ENCODE data around the gene MEIOB. TPM values are rescaled to one million over a fixed set of nuclear protein-coding genes. Genes with fewer than 3 reads are reported as not detected.

Gene MEIOB
- total RNA-seq, 1 experiment from 2014 or later = not detected

- Histone ChIP-seq H3K9me2 (replicated peaks; ENCODE audit: low read length) (no peaks in the 10 kb centered on the region), H3F3A (ENCODE audit: low read length, unreplicated experiment) (no peaks in the 10 kb centered on the region), H4K20me1 (ENCODE audit: low read length) (no peaks in the 10 kb centered on the region), H3K9me3 (ENCODE audit: low read length) (no peaks in the 10 kb centered on the region), H3K27ac (ENCODE audit: low read length) (no peak overlapping the region), H3K79me2 (ENCODE audit: low read length) (no peaks in the 10 kb centered on the region), H3K27me3 (ENCODE audit: low read length) (no peaks in the 10 kb centered on the region), H2AFZ (ENCODE audit: low read length) (no peak overlapping the region), H3K4me1 (ENCODE audit: insufficient read depth, low read length) (no peaks in the 10 kb centered on the region), H3K4me3 (ENCODE audit: low read length) (no peak overlapping the region), H3K9ac (ENCODE audit: low read length) (no peak overlapping the region), H3K4me2 (ENCODE audit: low read length) (no peak overlapping the region), H3K36me3 (ENCODE audit: low read depth, low read length) (no peaks in the 10 kb centered on the region)
- CTCF ChIA-PET = no interaction called here
- intact Hi-C loops (cut with micrococcal nuclease) = no loop called here
- POLR2A ChIA-PET (ENCODE audit: unreplicated experiment) = no interaction called here
- no peak for DNase-seq
- no peak for TF ChIP-seq CTCF (conservative IDR thresholded peaks at IDR 0.05; ENCODE audit: low read depth, low read length)
- TF ChIP-seq EZH2phosphoT487 (IDR thresholded peaks at IDR 0.05; ENCODE audit: borderline replicate concordance, low read length) = no peak
- BruUV-seq (replicated peaks) = no TSS peak
- no peak for ATAC-seq
Observed at GRCh38 chr16:1845985-1846384, 26.0 kb downstream of the MEIOB start.

- no peaks in the 10 kb centered on the region for H3K27me3 ChIP-seq (ENCODE audit: low read length)
- H3F3A ChIP-seq (ENCODE audit: low read length, unreplicated experiment) = no peaks in the 10 kb centered on the region
- H3K4me3 ChIP-seq (ENCODE audit: low read length) = no peak overlapping the region
- POLR2A ChIA-PET (ENCODE audit: unreplicated experiment) = no interaction called here
- TF ChIP-seq CTCF (conservative IDR thresholded peaks at IDR 0.05; ENCODE audit: low read depth, low read length) (no peak), EZH2phosphoT487 (IDR thresholded peaks at IDR 0.05; ENCODE audit: borderline replicate concordance, low read length) (no peak), EZH2 (IDR thresholded peaks at IDR 0.05; ENCODE audit: low read length, unreplicated experiment) (no peak)
- no peaks in the 10 kb centered on the region for H3K79me2 ChIP-seq (ENCODE audit: low read length)
- CTCF ChIA-PET = no interaction called here
- H3K36me3 ChIP-seq (ENCODE audit: low read depth, low read length) = no peaks in the 10 kb centered on the region
- 0 out of 2 replicates have a peak overlapping the region, but pooled peaks have one; percentile 12 for H3K27ac ChIP-seq (ENCODE audit: low read length)
- H3K9ac ChIP-seq (ENCODE audit: low read length) = no peak overlapping the region
- ATAC-seq (peak; percentile 59), DNase-seq (no peak)
- no peaks in the 10 kb centered on the region for H3K9me2 ChIP-seq (replicated peaks; ENCODE audit: low read length)
- H3K9me3 ChIP-seq (ENCODE audit: low read length) = no peaks in the 10 kb centered on the region
- H2AFZ ChIP-seq (ENCODE audit: low read length) = no peak overlapping the region
- H3K4me2 ChIP-seq (ENCODE audit: low read length) = no peak overlapping the region
- intact Hi-C loops (cut with micrococcal nuclease) = no loop called here
- no TSS peak for BruUV-seq (replicated peaks)
- no peaks in the 10 kb centered on the region for H3K4me1 ChIP-seq (ENCODE audit: insufficient read depth, low read length)
- H4K20me1 ChIP-seq (ENCODE audit: low read length) = no peaks in the 10 kb centered on the region
Observed at GRCh38 chr16:1839554-1839953, 32.4 kb downstream of the MEIOB start.

- Histone ChIP-seq H3F3A (ENCODE audit: low read length, unreplicated experiment) (no peaks in the 10 kb centered on the region), H4K20me1 (ENCODE audit: low read length) (peaks cover 7% of the 10 kb centered on the region; the same call in 1 of the 2 replicates), H3K9me2 (replicated peaks; ENCODE audit: low read length) (no peaks in the 10 kb centered on the region), H2AFZ (ENCODE audit: low read length) (no peak overlapping the region), H3K9ac (ENCODE audit: low read length) (no peak overlapping the region), H3K27ac (ENCODE audit: low read length) (no peak overlapping the region), H3K9me3 (ENCODE audit: low read length) (no peaks in the 10 kb centered on the region), H3K4me3 (ENCODE audit: low read length) (no peak overlapping the region), H3K27me3 (ENCODE audit: low read length) (no peaks in the 10 kb centered on the region), H3K36me3 (ENCODE audit: low read depth, low read length) (no peaks in the 10 kb centered on the region), H3K79me2 (ENCODE audit: low read length) (peaks cover 20% of the 10 kb centered on the region), H3K4me2 (ENCODE audit: low read length) (no peak overlapping the region), H3K4me1 (ENCODE audit: insufficient read depth, low read length) (peaks cover 6% of the 10 kb centered on the region)
- CTCF ChIA-PET = no interaction called here
- DNase-seq = no peak
- ATAC-seq = no peak
- TF ChIP-seq EZH2 (IDR thresholded peaks at IDR 0.05; ENCODE audit: low read length, unreplicated experiment) (no peak), CTCF (conservative IDR thresholded peaks at IDR 0.05; ENCODE audit: low read depth, low read length) (no peak), EZH2phosphoT487 (IDR thresholded peaks at IDR 0.05; ENCODE audit: borderline replicate concordance, low read length) (no peak)
- POLR2A ChIA-PET (ENCODE audit: unreplicated experiment) = no interaction called here
- intact Hi-C loops (cut with micrococcal nuclease) = no loop called here
- BruUV-seq (replicated peaks) = no TSS peak
Observed at GRCh38 chr16:1834096-1834495, 37.9 kb downstream of the MEIOB start.
